GM19372 (cell line): ENCODE data around the gene AFM.
"Not testable (repeated sequence)": the region's sequence is repeated elsewhere in the genome, so short reads cannot be mapped to it uniquely, and the experiment has no call there.

Experiments
- ATAC-seq: cut with Tn5 transposase; IDR thresholded peaks from one replicate; pipeline ENCODE4 v1.9.1; 2021; ENCODE audit warnings: mild to moderate bottlenecking, low read depth, moderate library complexity; ENCODE audit not compliant: unreplicated experiment

The AFM gene

DNA sequence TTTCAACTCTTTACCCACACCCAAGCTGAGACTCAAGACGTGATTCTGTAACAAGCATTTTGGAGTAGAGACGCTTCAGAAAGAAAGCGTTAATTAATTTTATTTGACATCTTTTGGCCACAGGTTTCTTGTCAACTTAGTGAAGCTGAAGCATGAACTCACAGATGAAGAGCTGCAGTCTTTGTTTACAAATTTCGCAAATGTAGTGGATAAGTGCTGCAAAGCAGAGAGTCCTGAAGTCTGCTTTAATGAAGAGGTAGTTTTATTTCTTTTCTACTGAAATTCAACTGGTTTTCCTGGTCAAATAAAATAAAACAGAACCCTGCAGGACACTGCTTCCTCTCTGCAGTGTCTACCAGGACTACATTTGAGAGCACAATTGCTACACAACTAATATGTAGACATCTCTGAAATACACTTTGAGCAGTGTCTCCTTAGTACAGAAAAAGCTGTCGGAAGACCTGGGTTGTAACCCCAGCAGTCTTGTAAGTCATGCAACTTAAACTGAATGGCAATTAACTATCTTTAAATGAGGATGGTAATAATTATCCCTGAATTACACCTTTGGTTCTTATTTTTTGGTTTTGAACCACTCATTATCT lies 20.2 kb downstream of the AFM start:
- no peak for ATAC-seq

DNA sequence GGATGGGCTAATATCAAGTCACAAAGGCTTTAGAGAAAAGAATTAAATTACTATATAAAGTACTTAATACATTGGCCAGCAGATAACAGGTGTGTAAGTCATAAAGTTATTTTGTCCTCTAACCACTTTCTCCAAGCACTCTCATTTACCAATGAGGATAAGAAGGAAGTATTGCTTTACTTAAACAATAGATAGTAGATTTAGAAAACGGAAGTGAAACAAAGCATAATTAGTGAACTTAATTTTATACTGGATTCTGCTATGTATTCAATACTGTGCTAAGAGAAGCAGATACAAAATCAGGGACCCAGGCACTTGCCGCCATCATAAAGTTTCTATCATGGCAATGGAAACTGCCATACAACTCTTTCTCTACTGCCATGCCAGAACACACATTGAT lies 24.0 kb downstream of the AFM start:
- ATAC-seq, result no peak

DNA sequence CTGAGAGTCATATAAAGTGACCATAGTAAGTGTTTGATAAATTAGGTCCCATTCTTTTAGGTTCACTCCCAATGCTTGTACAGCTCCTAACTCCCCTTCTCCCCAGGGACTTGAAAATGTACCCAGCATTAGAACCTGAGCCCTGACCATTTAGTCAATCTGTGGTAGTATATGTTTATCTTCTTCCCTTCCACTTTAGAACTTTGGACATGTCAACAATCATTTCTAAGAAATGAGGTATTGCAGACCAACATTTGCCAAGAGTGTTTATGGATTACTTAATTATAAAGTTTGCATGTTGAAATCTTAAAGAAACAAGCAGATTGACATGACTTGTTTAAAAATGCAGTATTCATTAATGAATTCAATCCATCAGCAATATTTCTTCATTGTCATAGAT lies 26.0 kb downstream of the AFM start:
- no peak for ATAC-seq

DNA sequence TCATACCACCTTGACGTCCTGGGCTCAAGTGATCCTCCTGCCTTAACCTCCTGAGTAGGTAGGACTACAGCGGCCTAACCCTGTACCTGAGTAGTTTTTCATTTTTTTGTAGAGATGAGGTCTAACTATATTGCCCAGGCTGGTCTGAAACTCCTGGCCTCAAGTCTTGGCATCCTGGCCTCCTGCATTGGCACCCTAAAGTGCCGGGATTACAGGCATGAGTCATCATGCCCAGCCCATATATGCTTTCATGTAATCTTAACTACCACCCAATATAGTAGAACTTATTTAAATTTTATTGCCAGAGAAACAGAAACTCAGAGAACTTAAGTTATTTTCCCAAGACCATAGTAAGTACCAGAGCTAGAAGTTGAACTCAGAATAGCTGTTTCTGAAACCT lies 27.1 kb downstream of the AFM start:
- ATAC-seq, result no peak

DNA sequence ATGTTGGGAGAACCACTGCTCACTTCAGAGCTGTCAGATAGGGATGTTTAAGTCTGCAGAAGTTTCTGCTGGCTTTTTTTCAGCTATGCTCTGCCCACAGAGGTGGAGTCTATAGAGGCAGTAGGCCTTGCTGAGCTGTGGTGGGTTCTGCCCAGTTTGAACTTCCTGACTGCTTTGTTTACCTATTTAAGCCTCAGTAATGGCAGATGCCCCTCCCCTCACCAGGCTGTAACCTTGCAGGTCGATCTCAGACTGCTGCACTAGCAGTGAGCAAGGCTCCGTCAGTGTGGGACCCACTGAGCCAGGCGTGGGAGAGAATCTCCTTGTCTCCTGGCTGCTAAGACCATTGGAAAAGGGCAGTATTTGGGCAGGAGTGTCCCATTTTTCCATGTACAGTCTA lies 36.8 kb downstream of the AFM start:
- ATAC-seq, result no peak

DNA sequence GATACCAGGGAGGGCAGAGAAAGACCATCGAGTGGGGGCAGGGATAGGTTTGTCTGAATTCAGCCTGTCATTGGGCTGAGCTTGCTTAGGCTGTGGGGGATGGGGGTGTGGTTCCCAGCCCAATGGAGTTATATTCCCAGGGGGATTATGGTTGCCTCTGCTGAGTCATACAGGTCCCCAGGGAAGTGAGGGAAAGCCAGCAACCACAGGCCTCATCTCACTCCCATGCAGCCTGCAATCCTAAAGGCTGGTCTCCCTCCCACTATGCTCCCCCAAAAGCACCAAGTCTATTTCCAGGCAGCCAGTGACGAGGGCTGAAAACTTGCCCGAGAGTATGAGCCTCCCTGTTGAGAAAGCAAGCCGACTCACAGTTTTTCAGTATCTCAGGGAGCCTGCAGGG lies 39.3 kb downstream of the AFM start:
- ATAC-seq, result no peak

DNA sequence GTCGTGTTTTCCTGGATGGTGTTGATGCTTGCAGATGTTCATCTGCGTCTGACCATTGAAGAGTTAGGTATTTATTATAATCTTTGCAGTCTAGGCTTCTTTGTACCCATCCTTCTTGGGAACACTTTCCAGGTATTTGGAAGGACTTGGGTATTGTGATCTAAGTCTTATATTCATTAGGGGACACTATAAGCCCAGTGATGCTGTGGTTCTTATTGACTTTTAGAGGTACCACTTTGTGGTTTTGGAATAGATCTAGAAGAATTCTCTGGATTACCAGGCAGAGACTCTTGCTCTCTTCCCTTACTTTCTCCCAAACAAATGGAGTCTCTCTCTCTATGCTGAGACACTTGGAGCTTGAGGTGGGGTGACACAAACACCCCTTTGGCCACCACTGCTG lies 41.6 kb downstream of the AFM start:
- ATAC-seq, result no peak

DNA sequence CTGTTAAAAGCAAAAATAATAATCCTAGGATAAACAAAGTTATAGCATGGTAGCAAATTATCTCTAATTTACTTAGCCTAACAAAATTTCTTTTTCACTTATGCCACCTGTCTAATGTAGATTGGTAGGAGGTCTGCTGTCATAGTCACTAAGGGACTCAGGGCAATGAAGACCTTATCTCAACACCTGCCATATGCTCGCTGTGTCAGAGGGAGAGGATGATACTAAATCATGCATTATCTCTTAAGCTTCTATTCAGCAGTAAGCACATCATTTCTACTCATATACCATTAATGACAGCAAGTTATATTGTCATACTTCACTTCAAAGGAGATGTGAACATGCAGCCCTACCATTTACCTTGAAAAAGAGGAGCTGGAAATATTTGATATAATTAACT lies 44.1 kb downstream of the AFM start:
- ATAC-seq, result no peak

DNA sequence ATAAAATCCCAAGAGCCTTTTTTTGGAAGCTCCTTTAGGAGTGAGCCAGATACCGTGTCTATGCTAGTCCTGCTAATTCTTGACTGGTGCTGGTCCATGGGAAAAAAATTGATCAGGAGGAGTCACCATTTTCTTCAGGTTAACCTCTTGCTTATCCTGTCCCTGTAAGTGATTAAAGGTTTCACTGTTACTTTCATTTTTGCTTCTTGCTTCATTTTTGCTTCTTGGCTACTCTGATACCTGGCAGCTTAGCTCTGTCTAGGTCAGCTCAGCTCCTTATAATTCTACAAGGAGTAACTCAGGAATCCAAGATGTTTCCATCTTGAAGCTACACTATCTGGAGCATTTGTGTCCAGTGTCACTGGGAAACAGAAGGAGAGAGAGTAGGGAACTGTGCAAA lies 45.7 kb downstream of the AFM start:
- ATAC-seq, result peak; percentile 54

DNA sequence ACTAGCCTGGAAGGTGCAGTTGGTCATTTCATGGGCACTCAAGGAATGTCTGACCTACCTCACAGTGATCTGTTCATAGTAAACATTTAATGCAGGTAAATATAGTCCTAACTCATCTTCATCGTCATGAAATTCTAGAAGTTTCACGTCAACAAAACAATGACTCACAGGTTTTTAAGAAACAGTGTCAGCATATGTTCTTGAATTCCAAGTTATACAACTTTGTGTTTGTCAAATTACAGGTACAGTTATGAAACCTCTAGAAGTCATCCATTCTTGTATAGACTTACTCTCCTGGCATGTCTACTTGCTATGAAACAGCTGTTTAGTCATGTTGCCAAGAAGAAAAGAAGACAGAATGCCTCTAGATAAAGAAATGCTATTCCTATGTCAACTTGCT lies 46.6 kb downstream of the AFM start:
- no peak for ATAC-seq

DNA sequence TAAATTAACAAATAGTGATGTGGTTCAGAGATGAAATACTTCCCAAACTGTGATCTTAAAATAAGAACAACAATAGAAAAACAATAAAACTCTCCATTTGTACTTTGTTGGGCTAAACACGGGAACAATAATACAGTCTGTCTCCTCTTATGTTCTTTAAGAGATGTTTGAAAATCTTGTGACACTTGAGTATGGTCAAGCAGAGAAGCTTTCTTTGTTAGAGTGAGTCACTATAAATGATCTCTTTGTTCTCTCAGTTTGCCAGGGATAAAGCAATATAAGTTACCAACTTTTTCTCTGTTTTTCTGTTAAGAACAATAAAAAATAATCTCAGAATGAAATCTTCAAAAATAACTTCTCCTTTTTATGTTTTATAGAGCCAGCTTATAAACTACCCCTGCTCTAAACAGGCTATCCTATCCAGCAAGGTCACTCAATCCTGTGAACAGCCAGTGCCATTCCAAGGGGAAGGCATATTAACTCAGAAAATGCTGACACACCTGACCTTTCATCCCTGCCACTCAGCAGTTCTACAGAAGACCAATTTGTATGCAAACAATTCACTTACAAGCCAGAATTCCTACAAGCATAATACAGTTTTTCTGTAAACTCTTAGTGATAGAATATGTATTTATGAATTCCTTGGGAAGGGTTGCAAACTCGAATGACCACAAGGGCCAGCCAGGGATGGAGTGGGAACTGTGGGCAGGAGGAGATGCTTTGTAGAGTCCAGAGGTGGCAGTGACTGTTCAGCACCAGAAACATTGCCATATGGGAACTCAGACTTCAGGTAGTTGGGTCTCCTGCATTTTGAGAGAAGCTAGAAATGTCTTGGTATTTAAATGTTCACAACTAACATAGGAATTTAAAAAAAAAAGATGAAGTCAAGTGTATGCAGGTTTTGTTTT lies 52.2 kb downstream of the AFM start:
- ATAC-seq, result no peak

DNA sequence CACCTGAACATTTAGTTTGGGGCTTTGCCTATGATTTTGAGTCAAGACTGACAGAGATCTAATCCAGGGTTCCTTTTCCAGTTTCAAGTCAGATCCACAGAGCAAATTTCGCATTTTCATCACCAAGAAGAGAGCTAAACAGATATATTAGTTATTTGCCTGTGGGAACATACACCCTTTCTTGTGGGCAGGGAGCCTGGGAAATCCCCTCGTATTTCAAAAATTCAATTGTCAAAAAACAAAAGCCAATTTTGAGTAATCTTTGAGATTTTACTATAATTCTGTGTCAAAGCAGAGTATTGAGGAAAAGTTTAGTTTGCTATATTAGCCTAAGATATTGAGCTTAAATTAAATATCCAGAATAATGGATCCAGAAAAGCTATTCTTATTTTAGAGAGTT lies 56.6 kb downstream of the AFM start:
- no peak for ATAC-seq

DNA sequence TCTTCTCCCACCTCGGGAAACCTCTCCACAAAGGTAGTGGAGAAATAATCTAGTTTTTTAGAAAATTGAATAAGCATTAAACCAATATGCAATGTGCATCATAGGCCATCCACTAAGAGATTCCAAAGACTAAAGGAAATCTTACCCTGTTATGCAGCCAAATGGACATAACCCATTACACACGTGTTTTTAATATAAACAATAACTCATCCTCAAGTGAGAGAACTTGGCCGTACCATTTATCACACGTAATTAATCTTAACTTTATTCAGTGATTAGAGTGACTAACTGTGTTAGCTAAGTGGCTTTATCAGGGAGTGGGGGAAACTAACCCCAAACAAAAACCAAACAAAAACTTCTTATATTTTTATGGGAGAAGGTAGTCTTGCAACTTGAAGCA lies 57.8 kb downstream of the AFM start:
- ATAC-seq, result no peak

DNA sequence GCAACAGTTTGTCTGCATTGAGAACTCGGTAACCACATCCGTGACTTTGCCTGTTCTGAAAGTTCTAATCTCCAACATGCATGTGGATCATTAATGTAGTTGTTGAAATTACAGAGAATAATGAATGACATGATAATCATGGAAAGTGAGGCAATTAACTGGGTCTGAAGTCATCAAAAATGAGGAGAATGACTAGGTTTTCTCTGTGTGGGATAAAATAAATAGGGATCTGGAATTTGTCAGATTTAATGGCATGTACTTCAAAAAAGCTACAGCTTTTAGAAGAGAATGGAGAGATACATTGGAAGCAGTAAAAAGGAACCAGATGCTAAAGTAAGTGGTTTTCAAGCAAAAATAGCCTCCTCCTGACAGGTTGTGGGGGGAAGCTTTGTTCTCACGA lies 59.3 kb downstream of the AFM start:
- ATAC-seq, result no peak

DNA sequence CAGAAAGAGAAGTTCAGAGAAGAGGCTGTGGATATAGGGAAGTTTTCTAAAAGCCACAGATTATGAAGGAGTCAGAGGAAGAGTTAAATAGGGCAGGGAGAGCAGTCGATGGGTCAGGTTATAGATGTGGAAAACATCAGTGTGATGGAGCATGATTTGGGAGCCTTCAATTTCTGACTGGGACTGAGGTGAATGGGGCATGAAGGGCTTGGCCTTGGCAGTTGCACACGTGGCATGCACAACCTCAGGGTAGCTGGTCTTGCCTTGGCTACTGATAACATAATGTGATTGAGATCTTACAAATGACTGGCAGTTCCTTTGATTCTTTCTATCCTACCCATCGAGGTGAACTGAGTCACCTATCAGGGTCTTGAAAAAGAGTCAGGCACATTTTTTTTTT lies 59.7 kb downstream of the AFM start:
- ATAC-seq, result no peak

DNA sequence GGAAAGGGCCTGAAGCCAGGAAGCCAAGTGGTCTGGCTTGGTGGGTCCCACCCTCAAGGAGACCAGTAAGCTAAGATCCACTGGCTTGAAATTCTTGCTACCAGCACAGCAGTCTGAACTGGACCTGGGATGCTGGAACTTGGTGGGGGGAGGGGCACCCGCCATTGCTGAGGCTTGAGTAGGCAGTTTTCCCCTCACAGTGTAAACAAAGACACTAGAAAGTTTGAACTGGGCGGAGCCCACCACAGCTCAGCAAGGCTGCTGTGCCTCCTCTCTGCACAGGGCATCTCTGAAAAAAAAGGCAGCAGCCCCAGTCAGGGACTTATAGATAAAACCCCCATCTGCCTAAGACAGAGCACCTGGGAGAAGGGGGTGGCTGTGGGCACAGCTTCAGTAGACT lies 63.1 kb downstream of the AFM start:
- ATAC-seq, result no peak

DNA sequence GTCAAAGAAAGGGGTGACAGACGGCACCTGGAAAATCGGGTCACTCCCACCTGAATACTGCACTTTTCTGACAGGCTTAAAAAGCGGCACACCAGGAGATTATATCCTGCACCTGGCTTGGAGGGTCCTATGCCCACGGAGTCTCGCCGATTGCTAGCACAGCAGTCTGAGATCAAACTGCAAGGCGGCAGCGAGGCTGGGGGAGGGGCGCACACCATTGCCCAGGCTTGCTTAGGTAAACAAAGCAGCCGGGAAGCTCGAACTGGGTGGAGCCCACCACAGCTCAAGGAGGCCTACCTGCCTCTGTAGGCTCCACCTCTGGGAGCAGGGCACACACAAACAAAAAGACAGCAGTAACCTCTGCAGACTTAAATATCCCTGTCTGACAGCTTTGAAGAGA lies 69.3 kb downstream of the AFM start:
- not testable (repeated sequence) for ATAC-seq
